Heart right ventricle (tissue), 16 donors: ENCODE measurements around the gene SLC13A4. TPM values are rescaled to one million over a fixed set of nuclear protein-coding genes. Genes with fewer than 3 reads are reported as not detected.

Experiments
- ATAC-seq, 8 donors: fragments of 200-7000 bp; cut with Tn5 transposase; one replicate each; pipeline ENCODE4 v1.9.1; 2020; ENCODE audit warnings: mild to moderate bottlenecking in 8 of 8, moderate library complexity in 8 of 8, moderate number of reproducible peaks in 1 of 8
- DNase-seq, 2 donors: peaks; one replicate each; pipeline ENCODE4 v3.0.0-alpha.2; 2020
- H3K27ac ChIP-seq, 10 donors: fragments of 200-600 bp; sonication (generic) in 2 of 10; one replicate each; pipeline versions ENCODE4 v1.5.0 to v1.8.0; 2020 to 2022; ENCODE audit warnings: mild to moderate bottlenecking in 3 of 10
- H3K27me3 ChIP-seq, 7 donors: fragments of 200-600 bp; one replicate each; pipeline ENCODE4 v1.8.0; 2021 to 2022; ENCODE audit warnings: mild to moderate bottlenecking in 2 of 7
- H3K36me3 ChIP-seq, 9 donors: fragments of 200-600 bp; sonication (generic) in 1 of 9; one replicate each; pipeline versions ENCODE4 v1.5.0 to v1.8.0; 2020 to 2022; ENCODE audit warnings: mild to moderate bottlenecking in 2 of 9
- H3K4me1 ChIP-seq, 9 donors: fragments of 200-600 bp; sonication (generic) in 1 of 9; one replicate each; pipeline versions ENCODE4 v1.5.0 to v1.8.0; 2020 to 2022; ENCODE audit warnings: mild to moderate bottlenecking in 4 of 9
- H3K4me3 ChIP-seq, 10 donors: fragments of 200-600 bp; sonication (generic) in 2 of 10; one replicate each; pipeline versions ENCODE4 v1.5.0 to v1.8.0; 2020 to 2022; ENCODE audit warnings: mild to moderate bottlenecking in 7 of 10, moderate library complexity in 2 of 10
- H3K9me3 ChIP-seq, 11 donors: fragments of 200-600 bp in 10 of 11; sonication (generic) in 2 of 11; one replicate each; pipeline versions ENCODE4 v1.5.0 to v1.8.0; 2013 to 2022; ENCODE audit warnings: mild to moderate bottlenecking in 2 of 11, control low read depth in 1 of 11, moderate library complexity in 1 of 11
- WGBS, 2 donors: extraction: QIAGEN DNeasy Blood & Tissue Kit; methylation state at CpG; one replicate each; pipeline ENCODE4 v1.1.7; 2013; ENCODE audit warnings: inconsistent platforms in 1 of 2; 5-methylcytosine and 5-hydroxymethylcytosine counted together
- intact Hi-C, 10 donors: fragments of 100-400 bp; cut with DNase I; formaldehyde crosslinking; loops; one replicate each; pipeline versions ENCODE4 v1.11.1 to v1.14.2; 2022
- polyA plus RNA-seq, 2 donors: library from polyadenylated mRNA; stranded (reverse); fragments of 200-250 nt; gene quantifications; one replicate each; pipeline ENCODE4 v1.2.3, GENCODE V29; 2013
- total RNA-seq, 10 donors: library from RNA; stranded (reverse); fragmentation: NEBNext Ultra II Directional in 3 of 10; extraction: Animal tissue kit (Norgen Biotek cat#: 25700) in 3 of 10; gene quantifications; one replicate each; pipeline versions ENCODE4 v1.2.1 to v1.2.4, GENCODE V29; 2021 to 2023
- TF ChIP-seq, protein P1 (sequence below), 9 donors: fragments of 200-600 bp; sonication (generic) in 2 of 9; IDR thresholded peaks; one replicate each; pipeline versions ENCODE4 v1.5.0 to v1.8.0; 2021 to 2022; ENCODE audit warnings: antibody characterized with exemption in 9 of 9, mild to moderate bottlenecking in 5 of 9, moderate library complexity in 1 of 9
- donor health status: Arrhythmogenic right ventricular cardiomyopathy.
- donor health status: ischemic (EF 13 %, LVEDD 7.1; RV severe dilation, severe dysfunction).
- donor health status: healthy with polysubstance abuse.
- donor health status: DM: no; HTN: yes; CAD: no.
- donor health status: DM: no; HTN: no; CAD: no.
- donor health status: ischemic (EF 25% LVEDD 6.9; RV normal size, moderate dysfunction).
- donor health status: ischemic (EF 25% LVEDD 5.7; RV mildly dilated, moderate dysfunction).
- donor health status: healthy.
- donor health status: DM: yes; HTN: yes; CAD: no.
- donor health status: Ischemic cardiomyopathy.
- donor health status: ischemic (EF 35%, LVEDD 5.7; RV mildly dilated, moderate dysfunction).
- donor health status: nonischemic (EF 11% LVEDD 7.7; RV severe dilation, severe dysfunction).
- donor health status: DM: yes; HTN: yes; CAD: no.
- donor health status: PGD.
- donor health status: ischemic (EF 29% LVEDD 5.4; RV normal size, mild dysfunction).
- donor health status: nonischemic (EF 23%, LVEDD 6.1; RV moderate dilation, normal function).

The SLC13A4 gene
- total and polyA plus RNA-seq, 12 donors, result 0.08 to 2.8 (median 0.56) TPM; not detected in 2

DNA sequence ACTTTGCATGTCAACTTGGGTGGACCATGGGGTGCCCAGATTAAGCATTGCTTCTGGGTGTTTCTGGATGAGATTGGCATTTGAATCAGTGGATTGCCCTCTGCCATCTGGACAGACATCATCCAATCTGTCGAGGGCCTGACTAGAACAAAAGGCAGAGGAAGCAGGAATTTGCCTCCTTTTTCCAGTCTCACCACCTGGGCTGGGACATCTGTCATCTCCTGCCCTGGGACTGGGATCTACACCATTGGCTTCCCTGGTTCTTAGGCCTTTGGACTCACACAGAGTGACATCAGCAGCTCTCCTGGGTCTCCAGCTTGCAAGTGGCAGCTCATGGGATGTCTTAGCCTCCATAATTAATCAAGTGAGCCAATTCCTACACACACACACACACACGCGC lies 10.3 kb downstream of the SLC13A4 start:
- Histone ChIP-seq H3K4me1 (peaks cover 0 to 26% (median 6%) of the 10 kb centered on the region in 9 donors), H3K4me3 (no peak overlapping the region), H3K36me3 (no peaks in the 10 kb centered on the region), H3K27ac (no peak overlapping the region), H3K27me3 (no peaks in the 10 kb centered on the region), H3K9me3 (no peaks in the 10 kb centered on the region)
- no peak for DNase-seq
- TF ChIP-seq, protein P1, sequence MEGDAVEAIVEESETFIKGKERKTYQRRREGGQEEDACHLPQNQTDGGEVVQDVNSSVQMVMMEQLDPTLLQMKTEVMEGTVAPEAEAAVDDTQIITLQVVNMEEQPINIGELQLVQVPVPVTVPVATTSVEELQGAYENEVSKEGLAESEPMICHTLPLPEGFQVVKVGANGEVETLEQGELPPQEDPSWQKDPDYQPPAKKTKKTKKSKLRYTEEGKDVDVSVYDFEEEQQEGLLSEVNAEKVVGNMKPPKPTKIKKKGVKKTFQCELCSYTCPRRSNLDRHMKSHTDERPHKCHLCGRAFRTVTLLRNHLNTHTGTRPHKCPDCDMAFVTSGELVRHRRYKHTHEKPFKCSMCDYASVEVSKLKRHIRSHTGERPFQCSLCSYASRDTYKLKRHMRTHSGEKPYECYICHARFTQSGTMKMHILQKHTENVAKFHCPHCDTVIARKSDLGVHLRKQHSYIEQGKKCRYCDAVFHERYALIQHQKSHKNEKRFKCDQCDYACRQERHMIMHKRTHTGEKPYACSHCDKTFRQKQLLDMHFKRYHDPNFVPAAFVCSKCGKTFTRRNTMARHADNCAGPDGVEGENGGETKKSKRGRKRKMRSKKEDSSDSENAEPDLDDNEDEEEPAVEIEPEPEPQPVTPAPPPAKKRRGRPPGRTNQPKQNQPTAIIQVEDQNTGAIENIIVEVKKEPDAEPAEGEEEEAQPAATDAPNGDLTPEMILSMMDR (IDR thresholded peaks at IDR 0.05), result no peak
- 83 to 84% methylated on average over 3 of the region's 3 CpGs for WGBS, 2 donors
- intact Hi-C loops, result no loop called here
- no peak for ATAC-seq

DNA sequence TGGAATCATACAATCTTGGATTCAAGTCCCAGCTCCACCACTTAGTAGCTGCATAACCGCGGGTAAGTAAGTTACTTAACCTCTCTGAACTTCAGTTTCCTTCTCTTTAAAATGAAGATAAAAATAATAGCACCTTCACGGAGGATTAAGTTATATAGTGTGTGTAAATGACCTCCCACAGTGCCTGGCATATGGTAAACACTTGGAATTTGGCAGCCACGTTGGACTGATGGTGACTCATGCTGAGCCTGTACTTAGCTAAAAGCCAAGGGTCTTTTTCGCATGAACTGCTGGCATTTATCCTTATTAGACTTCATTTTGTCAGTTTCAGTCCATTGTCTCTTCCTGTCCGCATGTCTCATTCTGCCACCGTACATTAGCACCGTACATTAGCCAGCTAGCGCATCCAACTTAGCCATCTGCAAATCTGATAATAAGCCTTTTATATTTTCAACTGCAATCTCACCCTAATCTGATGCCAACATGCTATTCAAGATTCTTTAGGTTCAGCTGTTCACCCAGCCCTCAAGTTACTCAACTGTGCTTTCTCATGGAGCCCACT lies 11.2 kb downstream of the SLC13A4 start:
- intact Hi-C loops, result no loop called here
- DNase-seq, result no peak
- Histone ChIP-seq H3K4me1 (peaks cover 4 to 33% (median 12%) of the 10 kb centered on the region in 9 donors), H3K36me3 (no peaks in the 10 kb centered on the region), H3K9me3 (no peaks in the 10 kb centered on the region), H3K4me3 (no peak overlapping the region), H3K27me3 (no peaks in the 10 kb centered on the region), H3K27ac (no peak overlapping the region)
- no peak for ATAC-seq
- TF ChIP-seq, protein P1 (IDR thresholded peaks at IDR 0.05), result no peak
- 74 to 75% methylated on average over 9 of the region's 9 CpGs for WGBS, 2 donors

DNA sequence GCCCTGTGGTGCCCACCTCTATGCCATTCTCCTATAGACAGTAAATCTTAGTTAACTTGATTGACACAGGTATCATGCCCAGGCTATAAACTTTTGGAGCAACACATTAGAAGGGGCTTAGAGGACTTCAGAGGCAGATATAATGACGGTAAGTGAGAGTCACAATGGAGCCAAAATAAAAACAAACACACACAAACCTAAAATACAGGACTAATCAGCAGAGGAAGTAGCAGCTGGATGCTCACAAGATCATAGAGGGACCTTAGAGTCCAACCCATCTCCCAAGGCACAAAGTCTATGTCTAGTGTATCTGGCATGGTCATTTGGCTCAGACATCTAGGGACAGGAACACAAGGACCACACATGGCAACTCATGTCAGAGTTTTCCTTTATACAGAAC lies 12.3 kb downstream of the SLC13A4 start:
- Histone ChIP-seq H3K27ac (no peak overlapping the region), H3K4me1 (peaks cover 4 to 33% (median 12%) of the 10 kb centered on the region in 9 donors), H3K27me3 (no peaks in the 10 kb centered on the region), H3K9me3 (no peaks in the 10 kb centered on the region), H3K36me3 (no peaks in the 10 kb centered on the region), H3K4me3 (no peak overlapping the region)
- intact Hi-C loops, result no loop called here
- no peak for ATAC-seq
- 77 to 79% methylated on average over 1 of the region's 1 CpG for WGBS, 2 donors
- TF ChIP-seq, protein P1 (IDR thresholded peaks at IDR 0.05), result no peak
- no peak for DNase-seq

DNA sequence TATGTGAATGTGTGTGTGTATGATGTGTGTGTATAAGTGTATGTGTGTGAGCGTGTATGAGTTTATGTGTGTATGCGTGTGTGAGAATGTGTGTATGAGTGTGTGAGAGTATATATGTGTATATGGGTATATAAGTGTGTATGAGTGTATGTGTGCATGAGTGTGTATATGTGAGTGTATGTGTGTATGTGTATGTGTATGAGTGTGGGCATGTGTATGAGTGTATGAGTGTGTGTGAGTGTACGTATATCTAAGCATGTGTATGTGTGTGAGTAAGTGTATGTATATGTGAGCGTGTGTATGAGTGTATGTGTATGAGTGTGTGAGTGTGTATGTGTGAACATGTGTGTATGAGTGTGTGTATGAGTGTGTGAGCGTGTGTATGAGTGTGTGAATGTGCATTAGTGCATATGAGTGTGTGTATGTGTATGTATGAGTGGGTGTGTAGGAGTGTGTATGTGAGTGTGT lies 12.9 kb downstream of the SLC13A4 start:
- H3K36me3 ChIP-seq, result no peaks in the 10 kb centered on the region
- TF ChIP-seq, protein P1 (IDR thresholded peaks at IDR 0.05), result no peak
- no peaks in the 10 kb centered on the region for H3K27me3 ChIP-seq
- WGBS, 2 donors, result 97 to 98% methylated on average over 5 of the region's 5 CpGs
- H3K4me1 ChIP-seq, result peaks cover 4 to 33% (median 12%) of the 10 kb centered on the region in 9 donors
- no peak overlapping the region for H3K4me3 ChIP-seq
- no peak overlapping the region for H3K27ac ChIP-seq
- DNase-seq (no peak), ATAC-seq (peak in 1 of 8 donors; percentile 6)
- intact Hi-C loops, result no loop called here
- H3K9me3 ChIP-seq, result no peaks in the 10 kb centered on the region
